ENCODE data around the gene TMEM174.
A peak's percentile ranks its signal among the peaks of the same experiment; 100 is the strongest.

TMEM174 gene

DNA sequence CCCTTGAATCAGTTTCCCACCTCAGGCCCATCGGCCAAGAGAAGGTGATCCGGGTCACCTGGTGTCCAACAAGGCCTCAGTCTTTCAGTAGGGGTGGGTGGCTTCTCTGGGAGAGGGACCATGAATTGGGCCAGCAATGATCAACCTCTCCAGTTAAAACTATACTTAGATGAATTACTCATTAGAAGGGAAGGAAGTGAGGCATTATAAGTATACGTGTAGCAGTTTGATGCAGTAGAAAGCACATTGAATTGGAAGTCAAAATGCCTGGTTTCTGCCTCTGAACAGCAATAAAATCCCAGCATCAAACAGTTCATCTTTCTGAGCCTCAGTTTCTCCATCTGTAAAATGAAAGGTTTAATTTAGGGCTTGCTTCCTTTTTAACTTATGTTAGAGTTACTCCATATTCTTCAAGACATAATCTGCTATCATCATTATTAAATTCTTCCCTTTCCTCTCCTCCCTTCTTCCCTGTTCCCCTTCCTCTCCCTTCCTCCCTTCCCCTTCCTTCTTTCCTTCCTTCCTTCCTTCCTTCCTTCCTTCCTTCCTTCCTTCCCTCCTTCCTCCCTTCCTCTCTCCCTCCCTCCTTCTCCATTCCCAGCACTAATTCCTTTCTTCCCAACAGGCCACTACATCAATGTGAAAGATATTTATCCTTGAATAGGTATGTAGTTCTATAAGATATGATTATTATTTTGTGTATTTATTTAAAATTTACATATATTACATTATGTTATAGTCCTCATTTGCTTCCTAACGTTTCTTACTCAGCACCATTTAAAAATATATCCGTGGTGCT lies 18.6 kb upstream of the TMEM174 start:
- DNase-seq = no peak

DNA sequence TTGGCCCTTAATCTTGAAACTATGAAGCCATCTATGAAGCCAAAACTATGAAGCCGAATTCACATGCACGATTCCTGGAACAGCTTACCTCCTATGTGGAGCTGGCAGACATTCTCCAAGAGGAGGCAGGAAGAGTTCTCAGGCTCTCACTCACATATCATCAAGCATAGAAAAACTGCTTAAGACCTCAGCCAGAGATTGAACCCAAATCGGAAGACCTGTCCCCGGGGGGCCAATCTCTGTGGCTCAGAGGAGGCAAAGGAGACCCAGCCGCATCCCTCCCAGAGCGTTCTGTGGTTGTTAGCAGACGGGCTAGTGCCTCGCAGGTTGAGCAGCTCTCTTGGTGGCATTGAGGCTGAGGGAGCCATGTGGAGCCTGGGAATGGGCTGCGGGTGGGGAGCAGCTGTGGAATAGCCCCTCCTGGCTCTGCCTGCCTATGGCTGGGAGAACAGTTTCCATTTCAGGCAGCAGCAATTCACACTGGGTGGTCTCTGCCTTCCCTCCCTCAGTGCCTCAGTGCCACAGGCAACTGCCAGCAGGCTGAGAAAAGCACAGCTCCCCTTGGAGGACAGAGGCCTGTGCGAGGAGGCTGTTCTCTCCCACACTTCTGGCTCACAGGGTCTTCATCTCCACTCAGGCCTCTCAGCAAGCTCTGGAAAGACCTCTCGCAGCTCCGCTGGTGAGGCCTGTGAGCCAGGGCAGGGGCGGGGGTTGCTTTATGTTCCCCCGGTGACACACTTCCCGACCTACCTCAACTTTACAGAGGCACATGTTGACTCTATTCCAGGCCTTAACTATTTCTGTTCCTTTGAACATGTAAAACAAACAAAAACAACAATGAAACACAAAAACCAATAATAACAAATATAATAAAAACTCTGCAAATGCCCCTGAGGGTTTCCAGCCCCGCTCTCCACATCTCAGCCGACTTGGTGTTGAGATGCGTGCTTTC lies 17.4 kb upstream of the TMEM174 start:
- DNase-seq = no peak

DNA sequence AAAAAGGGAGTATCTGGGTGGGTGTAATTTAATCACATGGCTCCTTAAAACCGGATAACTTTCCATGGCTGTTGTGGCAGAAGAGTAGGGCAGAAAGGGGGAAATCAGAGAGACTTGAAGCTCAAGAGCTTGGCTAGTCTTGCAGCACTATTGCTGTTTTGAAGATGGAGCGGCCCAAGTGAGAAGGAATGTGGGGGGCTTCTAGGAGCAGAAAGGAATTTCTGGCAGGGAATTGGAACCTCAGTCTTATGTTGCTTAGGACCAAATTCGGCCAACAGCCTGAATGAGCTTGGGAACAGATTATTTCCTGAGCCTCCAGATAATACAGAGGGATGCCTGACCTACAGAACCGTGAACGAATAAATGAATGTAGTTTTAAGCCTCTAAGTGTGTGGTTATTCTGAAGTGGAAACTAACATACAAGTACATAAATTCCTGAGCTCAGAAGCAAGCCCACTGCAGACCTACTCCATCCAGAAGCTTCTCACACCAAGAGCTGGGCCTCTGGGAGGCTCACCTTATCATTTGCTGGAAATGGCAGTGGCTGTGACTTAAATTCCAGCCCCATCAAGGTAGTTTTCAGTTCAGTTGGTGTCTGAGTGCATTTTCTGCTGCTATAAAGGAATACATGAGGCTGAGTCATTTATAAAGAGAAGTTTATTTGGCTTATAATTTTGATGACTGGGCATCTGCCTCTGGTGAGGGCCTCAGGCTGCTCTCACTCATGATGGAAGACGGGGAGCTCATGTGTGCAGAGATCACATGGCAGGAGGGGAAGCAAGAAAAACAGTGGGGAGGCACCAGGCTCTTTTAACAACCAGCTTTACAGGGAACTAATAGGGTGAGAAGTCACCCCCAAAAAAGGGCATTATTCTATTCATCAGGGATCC lies 15.3 kb upstream of the TMEM174 start:
- DNase-seq = no peak

DNA sequence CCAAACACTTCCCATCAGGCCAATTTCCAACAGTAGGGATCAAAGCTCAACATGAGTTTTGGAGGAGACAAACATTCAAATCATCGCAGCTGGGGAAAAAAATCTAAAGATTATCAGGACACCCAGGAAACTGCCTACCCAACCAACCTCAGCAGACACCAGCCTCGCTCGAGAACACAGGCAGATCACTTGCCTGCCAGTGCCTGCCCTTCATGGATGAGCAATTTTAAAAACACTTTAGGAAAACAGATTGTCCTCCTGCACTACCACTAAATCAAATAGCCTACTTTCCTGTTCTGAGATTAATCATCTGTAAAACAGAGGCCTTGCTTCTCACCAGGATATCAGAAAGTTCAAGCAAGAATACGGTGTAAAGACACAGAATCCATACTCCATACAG lies 14.7 kb upstream of the TMEM174 start:
- no peak for DNase-seq

DNA sequence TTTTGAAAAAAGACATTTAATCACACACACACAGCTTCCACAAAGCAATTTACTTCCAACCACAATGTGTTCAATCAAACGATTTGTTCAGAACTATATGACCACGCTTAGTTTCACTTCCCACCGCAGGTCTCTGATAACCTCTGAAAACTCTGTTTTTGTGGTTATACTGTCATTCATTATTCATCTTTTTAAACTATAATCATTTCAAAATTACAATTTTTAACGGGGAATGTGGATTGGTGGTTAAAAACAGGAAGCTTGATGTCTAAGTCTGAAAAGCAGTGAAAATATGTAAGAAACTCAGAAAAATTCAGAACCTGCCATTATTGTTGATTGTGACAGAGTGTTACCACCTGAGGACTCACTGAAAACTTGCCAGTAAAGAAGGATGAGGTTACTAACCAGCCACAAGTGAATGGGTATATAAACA lies 12.7 kb upstream of the TMEM174 start:
- DNase-seq = peak; percentile 6

DNA sequence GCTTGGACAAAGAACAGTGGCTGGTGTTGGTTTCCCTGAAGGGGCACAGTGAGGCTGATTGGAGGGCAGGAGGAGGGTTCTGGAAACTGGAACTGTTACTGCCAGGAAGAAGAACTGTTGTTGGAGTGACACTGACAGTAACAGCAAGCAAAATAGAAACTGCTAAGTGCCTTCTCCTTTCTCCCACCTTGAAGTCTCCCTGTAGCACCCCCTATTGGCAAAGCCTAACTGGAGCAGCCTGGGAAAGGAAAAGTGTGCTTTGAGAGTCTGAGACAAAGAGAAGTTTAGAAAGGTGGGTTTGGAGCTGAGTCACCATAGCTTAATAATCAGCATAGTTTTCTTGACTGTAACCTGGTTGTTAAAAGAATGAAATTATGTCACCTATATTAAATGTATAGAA lies 2.5 kb upstream of the TMEM174 start:
- DNase-seq = peak; percentile 9

DNA sequence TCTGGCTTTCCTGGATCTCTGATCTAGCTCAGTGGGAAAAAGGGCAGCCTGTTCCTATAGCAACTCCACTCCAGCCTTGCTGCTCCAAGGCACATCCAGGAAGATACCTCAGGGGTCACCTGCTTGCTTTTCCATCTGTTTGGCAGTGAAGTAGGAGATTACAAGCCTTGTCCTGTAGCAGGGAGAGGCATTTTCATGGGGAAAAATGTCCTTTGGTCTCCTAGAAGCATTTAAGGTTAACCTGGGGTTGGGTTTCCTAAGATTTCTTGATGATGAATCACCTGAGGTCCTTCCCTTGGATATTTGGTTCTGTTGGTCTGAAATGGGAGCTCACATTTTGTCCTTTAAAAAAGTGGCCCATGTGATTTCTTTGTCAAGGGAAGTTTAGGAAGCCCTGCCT lies 1.5 kb upstream of the TMEM174 start:
- DNase-seq = no peak

DNA sequence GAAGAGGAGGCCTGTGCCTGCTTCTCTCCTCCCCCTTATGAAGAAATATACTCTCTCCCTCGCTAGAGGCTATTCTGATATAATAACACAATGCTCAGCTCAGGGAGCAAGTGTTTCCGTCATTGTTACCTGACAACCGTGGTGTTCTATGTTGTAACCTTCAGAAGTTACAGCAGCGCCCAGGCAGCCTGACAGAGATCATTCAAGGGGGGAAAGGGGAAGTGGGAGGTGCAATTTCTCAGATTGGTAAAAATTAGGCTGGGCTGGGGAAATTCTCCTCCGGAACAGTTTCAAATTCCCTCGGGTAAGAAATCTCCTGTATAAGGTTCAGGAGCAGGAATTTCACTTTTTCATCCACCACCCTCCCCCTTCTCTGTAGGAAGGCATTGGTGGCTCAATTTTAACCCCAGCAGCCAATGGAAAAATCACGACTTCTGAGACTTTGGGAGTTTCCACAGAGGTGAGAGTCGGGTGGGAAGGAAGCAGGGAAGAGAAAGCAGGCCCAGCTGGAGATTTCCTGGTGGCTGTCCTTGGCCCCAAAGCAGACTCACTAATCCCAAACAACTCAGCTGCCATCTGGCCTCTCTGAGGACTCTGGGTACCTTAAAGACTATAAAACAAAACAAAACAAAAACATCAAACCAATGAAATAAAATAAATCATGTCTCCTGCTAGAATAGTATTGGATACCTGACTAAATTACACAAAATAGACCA lies 1.3 kb downstream of the TMEM174 start:
- no peak for DNase-seq

DNA sequence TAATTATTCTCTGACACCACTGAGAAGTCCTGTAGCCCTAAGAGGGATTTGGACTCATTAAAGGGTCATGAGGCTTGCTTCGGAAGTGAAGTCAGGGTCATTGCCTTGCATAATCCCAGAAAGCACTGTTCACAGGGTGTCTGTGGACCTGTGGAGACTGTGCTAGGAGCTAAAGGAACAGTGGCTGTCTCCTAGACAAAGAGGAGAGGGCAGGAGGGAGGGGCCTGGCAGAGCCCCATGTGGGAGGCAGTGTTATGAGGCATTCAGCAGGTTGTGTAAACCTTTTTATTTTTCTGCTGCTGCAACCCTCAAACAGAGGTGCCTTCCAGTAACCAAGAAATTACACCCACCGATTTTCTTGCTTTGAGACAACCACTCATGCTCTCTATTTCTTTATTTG lies 3.3 kb downstream of the TMEM174 start:
- no peak for DNase-seq

DNA sequence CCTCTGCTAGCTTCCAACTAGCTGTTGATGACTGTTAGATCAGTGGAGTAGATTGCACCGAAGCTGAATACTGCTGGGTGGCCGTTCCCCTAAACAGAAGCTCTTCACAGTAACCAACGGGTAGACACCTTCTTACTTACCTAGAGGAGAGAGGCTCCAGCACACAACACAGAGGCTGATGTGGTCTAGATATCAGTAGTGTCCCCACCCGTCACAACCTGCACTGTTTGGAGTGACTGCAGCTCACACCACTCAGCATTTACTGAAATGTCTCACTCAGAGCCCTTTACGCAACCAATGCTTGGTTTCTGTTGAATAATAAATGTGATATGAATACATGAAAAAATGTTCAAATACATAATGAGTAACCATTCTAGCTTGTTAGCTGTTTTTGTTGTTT lies 5.3 kb downstream of the TMEM174 start:
- DNase-seq = no peak

DNA sequence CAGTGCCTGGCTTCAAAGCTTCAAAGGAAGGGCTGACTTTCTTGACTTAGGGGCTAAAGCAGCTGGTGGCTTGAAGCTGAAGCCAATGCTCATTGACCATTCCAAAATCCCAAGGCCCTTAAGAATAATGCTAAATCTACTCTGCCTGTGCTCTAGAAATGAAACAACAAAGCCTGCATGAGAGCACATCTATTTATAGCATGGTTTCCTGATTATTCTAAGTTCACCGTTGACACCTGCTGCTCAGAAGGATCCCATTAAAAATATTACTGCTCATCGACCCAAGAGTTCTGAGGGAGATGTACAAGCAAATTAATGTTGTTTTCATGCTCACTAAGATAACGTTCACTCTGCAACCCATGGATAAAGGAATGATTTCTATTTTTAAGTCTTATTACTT lies 6.7 kb downstream of the TMEM174 start:
- no peak for DNase-seq

DNA sequence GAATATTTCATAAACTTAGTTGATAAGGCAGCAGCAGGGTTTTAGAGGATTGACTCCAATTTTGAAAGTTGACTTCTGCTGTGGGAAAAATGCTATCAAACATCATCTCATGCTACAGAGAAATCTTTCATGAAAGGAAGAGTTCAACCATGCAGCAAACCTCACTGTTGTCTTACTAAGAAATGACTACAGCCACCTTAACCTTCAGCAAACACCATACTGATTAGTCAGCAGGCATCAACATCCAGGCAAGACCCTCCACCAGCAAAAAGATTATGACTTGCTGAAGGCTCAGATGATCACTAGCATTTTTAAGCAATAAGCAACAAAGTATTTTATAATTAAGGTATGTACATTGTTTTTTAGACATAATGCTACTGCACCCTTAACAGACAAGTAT lies 7.6 kb downstream of the TMEM174 start:
- no peak for DNase-seq

DNA sequence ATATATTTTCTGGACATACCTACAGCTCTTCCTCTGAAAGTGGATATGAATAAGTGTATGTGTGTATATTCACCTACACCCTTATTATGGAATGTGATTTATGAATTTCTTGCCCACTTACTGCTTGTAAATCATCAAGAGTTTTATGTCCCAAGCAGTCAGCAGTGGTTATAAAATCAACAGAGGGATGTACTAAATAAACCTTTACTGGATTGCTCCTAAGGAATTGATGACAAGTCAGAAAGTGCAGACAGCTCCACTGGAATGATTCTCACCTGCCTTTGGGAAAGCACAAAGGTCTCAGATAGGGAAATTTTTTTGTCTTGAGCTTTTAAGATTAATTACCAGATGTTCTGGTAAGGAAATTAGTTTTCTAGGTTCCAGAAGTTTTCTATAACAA lies 9.3 kb downstream of the TMEM174 start:
- DNase-seq = no peak

DNA sequence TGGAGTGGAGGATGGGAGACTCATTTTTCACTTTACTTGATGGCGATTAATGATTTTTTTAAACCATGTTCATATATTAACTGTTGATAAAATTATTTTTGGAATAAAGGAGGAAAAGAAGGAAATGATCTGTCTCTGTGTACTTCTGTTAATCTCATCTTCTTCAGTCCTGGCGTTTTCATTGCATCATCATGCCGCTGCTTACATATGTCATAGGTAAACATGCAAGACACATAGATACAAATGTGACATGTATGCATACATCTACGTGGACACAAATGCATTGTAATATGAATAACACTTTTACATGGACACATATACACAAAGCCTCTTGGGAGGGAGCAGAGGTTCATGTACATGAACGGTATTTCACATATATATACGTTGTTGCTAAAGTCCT lies 10.0 kb downstream of the TMEM174 start:
- no peak for DNase-seq

DNA sequence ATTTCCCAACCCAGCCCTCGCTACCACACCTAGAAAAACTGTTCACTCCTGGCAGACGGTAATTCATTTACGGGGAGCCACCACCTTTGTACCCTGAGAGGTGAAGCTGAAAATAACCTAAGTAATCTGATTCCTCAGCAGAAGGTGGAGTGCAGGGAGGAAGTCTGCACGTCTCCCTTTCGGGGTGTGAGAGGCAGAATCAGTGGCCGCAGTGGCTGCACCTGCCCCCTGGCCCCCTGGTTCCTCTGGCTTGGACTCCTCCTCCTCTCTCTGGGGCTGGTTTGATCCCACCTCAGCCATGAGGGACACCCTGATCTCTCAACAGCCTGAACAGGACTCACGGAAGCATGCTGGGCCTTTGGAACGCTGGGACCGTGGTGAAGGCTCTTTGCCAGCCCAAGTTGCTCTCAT lies 10.5 kb downstream of the TMEM174 start:
- DNase-seq = no peak

DNA sequence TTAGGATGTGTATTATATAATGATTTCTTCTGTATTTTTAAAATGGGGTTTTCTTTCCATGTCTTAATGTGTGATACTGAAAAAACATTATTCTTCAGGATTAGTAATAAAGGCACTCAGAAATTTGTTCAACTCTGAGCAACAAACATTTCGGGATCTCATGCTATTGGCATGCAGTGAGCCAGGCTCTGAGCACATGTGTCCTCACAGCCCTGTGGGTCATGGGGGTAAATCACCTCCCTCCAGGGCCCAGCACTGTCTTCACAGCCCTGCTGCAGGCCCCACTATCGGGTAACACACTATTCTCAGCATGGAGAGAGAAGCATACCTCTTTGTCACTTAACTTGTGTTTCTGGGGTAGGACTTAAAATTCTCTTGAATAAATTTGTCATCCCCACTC lies 14.0 kb downstream of the TMEM174 start:
- no peak for DNase-seq

DNA sequence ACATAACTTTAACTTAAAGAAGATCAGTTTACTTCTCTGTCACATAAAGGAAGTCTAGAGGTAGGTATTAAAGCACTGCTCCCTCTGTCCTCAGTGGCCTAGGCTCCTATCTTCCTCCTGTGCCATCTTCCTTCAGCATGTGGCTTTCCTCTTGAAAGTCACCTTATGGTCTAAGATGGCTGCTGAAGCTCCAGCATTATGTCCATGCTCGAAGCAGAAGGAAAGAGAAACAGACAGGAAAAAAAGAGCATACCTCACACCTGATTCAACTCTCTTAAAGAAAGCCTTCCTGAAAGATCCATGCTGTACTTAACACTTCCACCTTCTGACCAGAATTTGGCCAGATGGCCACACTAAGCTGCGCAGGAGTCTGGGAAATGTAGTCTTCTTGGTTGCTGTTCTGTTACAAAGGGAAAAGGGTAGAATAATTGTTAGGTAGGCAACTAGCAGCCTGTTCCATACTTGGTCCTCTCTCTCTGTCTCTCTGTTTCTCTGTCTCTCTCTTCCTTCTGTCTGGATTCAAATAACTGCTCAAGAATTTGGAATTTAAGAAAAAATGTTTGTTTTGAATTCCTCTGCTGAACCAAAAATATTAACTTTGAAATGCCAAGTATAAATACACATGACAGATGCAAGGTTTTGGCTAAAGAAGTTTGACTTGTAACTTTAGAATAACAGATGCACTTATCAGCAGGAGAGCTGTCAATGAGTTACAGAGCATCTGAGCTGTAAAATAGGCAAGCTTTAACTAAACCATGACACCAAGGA lies 16.0 kb downstream of the TMEM174 start:
- no peak for DNase-seq

DNA sequence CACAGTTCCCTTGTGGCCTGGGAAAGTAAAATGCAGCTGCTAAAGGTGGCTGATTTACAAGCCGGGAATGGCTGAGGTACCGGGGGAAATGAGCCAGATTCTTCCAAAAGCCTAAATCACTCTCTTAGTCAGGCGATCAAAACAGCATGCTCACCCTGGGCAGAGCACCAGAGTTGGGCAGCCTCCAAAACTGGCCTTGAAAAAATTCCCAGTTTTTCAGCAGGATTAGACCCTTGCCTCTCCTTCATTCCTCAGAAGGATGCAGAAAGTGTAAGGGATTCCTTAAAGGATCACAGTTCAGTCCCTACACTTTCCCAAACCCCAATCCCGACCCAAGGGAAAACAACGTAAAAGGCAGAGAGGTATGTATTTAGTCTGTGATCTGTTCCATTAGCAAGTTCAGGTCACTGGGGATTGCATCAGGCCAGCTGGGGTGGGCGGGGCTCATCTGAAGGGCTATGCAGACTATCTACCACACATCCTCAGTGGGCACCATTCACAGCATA lies 16.9 kb downstream of the TMEM174 start:
- no peak for DNase-seq

DNA sequence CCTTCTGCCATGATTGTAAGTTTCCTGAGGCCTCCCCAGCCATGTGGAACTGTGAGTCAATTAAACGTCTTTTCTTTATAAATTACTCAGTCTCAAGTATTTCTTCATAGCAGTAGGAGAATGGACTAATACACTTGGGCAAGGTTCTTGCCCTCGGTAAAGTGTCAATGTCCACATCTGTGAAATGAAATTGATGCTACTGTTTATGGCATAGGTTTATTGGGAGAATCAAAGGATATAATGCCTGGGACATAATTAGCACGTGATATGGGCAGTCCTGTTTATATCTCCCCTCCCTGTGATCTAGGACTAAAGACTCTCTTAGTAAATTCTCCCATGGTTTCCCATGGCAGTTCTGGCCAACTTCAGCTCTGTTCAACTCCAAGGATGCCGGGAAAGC lies 19.4 kb downstream of the TMEM174 start:
- no peak for DNase-seq

DNA sequence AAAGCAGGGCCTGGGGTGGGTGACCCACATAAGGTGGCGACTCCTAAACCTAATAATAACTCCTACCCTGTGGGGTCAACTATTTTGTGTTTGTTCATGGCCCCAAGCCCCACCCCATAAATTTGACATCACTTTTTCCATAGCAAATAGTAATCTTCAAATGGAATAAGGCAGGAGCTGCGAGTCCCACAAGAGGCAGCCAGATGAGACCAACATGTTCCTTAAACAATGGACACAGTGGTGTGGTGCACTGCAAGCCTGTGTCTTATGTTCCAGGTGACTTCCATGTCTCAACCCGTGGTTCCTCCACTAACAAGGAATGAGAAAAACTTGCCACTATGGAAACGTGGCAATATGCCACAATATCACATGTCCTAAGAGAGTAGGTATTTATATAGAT lies 20.6 kb downstream of the TMEM174 start:
- DNase-seq = no peak

DNA sequence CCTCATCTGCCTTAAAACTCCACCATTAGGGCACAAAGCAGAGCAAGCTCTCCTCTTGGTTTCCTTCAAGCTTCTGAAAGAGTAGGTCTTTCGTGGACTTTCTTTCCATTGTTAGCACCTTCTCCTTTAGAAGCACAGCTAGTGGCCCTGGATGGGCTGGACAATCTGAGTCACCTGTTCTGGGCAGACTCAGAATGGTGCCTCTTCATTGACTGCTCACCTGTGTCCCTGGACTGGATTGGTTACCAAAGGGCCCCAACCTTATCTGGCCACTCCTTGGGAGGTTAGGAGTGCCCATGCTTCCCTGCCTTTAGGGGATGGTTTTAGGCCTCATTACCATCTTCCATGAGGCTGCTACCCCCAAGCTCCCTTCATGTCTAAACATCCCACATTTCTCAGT lies 23.2 kb downstream of the TMEM174 start:
- DNase-seq = no peak
